Cerebellar nuclear complex (tissue), 1 donor: ENCODE measurements around the gene BPI.
"Not testable (repeated sequence)": the region's sequence is repeated elsewhere in the genome, so short reads cannot be mapped to it uniquely, and the experiment has no call there.

Source experiments
- DNase-seq, 2 experiments: peaks; one replicate each; lab custom pipeline; 2025; lab: John Stamatoyannopoulos, UW

The BPI gene

GRCh38 chr20:38336726-38337125 lies 32.8 kb downstream of the BPI start:
- DNase-seq = no peak

- DNase-seq = no peak
These were observed 33.7 kb downstream of the BPI start for GRCh38 chr20:38337561-38338140.

- DNase-seq = no peak
These were observed 35.0 kb downstream of the BPI start for GRCh38 chr20:38338849-38339520.

DNA sequence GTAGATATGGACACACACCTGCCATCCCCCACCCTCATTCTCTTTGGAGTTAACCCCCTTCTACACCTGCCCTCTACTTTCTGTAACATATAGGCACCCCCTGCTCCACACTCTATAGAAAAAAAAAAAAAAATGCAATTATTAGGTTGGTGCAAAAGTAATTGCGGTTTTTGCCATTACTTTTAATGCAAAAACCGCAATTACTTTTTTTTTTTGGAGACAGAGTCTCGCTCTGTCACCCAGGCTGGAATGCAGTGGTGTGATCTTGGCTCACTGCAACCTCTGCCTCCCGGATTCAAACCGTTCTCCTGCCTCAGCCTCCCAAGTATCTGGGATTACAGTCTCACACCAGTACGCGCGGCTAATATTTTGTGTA lies 35.6 kb downstream of the BPI start:
- not testable (repeated sequence) for DNase-seq

DNA sequence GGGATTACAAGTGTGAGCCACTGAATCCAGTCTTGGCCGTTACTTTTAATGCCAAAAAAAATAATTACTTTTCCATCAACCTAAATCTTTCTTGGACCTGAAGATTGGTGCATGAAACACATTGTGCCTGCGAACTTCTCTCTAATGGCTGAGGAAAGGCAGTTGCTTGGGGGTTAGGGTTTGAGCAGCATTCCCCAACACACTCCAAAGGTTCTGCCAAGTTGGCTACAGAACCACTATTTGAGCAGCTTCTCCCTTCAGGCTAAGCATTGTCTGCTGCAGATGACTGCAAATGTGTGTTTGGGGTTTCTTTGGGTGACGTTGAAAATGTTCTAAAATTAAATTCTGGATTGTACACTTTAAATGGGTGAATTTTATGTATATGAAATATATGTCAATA lies 36.0 kb downstream of the BPI start:
- no peak for DNase-seq

DNA sequence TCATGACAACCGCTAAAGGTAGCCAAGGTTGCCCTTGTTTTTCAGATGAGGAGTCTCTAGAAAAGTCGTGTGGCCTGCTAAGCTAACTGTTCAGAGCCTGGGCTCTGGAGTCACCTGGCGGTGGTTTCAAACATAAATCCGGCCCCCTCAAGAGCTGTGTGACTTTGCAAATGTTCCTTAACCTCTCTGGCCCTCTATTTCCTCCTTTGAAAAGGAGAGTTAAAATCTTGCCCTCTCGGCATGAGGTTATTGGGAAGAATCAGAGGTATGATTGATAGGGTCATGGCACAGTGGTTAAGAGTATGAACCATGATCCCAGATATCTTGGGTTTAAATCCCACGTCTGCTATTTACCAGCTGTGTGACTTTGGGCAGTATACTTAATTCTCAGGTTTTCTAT lies 36.7 kb downstream of the BPI start:
- DNase-seq = no peak

DNA sequence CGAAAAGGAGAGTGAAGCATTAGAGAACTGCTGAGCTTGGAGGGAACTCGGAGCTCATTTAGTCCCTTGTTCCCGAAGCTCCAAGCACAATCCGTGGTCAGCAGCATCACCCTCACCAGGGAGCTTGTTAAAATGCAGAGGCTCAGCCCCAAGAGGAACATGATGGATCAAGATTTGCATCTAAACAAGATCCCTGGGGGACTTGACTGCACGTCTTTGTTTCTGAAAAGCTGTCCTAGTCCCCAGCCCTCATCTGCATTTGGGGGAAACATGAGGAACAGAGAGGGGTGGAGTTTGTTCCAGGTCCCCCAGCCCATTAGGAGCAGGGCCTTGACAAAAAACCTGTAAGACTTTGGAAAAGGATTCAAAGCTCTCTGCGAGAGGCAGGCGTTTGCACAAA lies 38.3 kb downstream of the BPI start:
- DNase-seq = no peak

DNA sequence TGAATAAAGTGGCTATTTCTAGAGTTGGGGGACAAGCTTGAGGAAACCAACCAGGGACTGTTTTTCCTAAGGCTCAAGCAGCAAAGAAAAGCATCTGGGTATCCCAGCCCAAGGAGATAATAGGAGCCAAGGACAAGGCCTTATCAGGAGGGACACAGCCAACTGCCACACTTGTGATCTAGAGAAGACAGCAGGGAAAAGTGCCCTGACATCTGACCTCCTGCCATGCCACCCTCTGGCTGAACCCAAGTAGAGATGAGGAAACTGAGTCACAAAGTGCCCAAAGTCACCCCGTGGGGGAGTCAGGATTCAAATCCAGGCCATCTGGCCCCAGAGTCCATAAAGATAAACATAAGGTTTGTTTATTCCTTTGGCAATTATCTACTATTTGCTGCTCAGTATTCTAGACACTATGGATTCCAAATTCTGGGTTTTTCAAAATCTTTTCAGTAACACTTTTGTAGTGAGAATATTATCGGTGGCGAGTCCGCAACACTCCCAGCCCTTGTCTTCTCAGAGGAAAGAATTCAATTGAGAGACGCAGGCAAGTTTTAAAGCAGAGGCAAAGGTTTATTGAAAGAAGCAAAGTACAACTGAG lies 38.9 kb downstream of the BPI start:
- no peak for DNase-seq

DNA sequence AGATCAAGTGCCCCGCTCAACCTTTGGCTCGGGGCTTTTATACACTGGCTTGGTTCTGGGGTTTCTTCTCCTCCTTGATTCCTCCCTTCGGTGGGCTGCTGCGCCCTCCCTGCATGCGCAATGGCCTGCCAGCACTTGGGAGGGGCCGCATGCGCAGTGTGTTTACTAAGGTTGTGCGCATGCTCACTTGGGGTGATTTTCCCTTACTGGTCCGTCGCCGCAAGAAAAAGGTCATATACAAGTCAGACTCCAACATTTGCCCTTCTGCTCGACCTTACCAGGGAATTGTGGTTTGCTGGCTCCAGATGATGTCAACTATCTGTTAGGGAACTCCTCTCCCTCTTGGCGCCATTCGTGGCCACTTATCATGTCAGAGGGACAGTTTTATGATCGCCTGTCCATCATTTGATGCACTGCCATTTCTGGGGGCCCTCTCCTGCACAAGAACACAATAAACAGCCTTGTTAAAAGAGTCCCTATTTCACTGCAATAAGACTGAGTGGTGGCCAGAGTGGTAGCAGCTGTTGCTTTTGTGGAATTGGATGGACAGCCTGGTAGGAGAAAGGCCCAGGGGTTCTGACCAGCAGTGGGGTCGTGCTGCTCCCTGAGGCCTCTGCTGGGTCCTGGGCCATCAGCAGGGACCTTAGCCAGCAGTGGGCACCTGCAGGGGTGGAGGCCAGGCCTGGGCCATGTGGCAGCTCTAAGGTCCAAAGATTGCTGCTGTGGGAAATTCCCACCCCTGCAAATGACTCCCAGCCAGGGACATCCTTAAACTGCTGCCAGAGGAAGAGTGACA lies 39.6 kb downstream of the BPI start:
- no peak for DNase-seq

- DNase-seq = no peak
These were observed 40.2 kb downstream of the BPI start for GRCh38 chr20:38344107-38344701.

- DNase-seq = no peak
These were observed 41.7 kb downstream of the BPI start for GRCh38 chr20:38345643-38346042.

DNA sequence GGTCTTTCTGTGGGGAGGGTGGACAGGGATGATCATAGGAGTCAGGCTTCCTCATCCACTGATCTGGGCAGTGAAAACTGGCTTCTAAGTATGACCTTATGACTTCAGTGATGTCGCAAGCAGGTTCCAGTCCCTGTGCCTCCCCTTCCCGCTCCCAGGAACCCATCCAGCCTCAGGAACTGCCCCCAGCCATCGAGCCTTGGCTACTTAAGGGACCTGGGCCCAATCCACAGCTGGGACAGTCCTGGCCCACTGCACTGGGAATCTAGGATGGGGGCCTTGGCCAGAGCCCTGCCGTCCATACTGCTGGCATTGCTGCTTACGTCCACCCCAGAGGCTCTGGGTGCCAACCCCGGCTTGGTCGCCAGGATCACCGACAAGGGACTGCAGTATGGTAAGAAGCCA lies 42.3 kb downstream of the BPI start, which contains the start of gene LBP:
TSS of gene LBP (plus strand) at position 236 of the 405 bp plus-strand sequence. CDS start at position 271, 35 bp downstream.
- no peak for DNase-seq

DNA sequence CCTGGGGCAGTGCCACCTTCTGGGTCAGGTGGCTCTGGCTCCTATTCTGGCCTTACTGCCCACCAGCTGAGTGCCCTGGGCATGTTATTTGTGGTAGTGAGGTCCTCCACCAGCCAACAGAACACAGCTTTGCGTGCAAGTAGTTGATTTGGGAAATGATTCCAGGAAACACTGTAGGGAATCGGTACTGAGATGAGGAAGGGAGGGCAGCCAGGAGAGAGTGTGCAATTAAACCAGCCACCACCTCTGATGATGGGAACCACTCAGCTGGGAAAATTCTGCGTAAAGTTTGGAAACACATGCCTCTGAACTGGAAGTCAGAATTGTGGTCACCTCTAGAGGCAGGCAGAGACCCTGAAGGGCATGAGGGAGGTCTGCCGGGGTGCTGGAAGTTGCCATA lies 42.8 kb downstream of the BPI start:
- DNase-seq = no peak

- no peak for DNase-seq
These were observed 45.9 kb downstream of the BPI start for GRCh38 chr20:38349856-38350255.

GRCh38 chr20:38350879-38351775 lies 47.2 kb downstream of the BPI start:
- DNase-seq = no peak

DNA sequence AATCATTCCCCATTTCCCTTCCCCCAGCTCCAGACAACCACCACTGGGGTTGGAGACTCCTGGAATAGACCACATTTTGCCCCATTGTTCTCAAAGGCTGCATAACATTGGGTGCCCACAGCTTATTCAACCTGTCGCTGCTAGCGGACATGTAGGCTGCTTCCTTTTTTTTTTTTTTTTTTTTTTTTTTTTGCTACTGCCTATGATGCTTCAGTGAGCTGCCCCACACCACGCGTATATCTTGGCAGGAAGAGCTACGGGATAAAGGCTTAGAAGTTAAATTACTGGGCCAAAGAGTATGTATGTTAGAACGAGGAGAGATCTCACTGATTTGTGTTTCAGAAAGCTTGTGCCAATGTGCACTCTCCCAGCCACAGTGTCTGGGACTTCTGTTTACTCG lies 49.4 kb downstream of the BPI start:
- no peak for DNase-seq

DNA sequence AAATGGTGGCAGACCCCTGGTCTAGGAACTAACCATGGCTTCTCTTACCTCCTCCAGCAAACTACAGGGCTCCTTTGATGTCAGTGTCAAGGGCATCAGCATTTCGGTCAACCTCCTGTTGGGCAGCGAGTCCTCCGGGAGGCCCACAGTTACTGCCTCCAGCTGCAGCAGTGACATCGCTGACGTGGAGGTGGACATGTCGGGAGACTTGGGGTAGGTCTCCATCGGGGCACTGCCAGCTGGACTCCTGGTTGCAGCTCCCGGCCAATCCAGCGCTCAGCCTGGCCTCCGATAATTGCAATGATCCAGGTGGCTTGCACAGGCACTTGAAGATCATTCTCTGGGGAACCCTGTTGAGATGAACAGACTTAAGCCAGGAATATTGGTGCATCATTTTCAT lies 50.3 kb downstream of the BPI start:
- no peak for DNase-seq

- no peak for DNase-seq
These were observed 51.4 kb downstream of the BPI start for GRCh38 chr20:38355161-38356012.

GRCh38 chr20:38357653-38358207 lies 53.8 kb downstream of the BPI start:
- no peak for DNase-seq

- no peak for DNase-seq
These were observed 54.6 kb downstream of the BPI start for GRCh38 chr20:38358556-38358955.
